Naive B cell (primary cell): ENCODE measurements around the gene GPR149. TPM values are rescaled to one million over a fixed set of nuclear protein-coding genes. Genes with fewer than 3 reads are reported as not detected.

Experiments used
- polyA plus RNA-seq, 6 donors: library from polyadenylated mRNA; unstranded; fragments of 300-500 nt; fragmentation: Illumina TruSeq; gene quantifications; one replicate each; pipeline ENCODE4 v1.2.3, GENCODE V29; 2021; ENCODE audit warnings: low read depth in 6 of 6

Gene GPR149
- polyA plus RNA-seq, 6 donors from 2014 or later: not detected

Other genes starting within 250 kb of the GPR149 start
- gene DHX36, start 105.7 kb downstream of the GPR149 start, polyA plus RNA-seq: 10 to 100 TPM; 17.3 to 27.6 (median 20.3) TPM